ENCODE measurements around the gene TMEM260.

DNA sequence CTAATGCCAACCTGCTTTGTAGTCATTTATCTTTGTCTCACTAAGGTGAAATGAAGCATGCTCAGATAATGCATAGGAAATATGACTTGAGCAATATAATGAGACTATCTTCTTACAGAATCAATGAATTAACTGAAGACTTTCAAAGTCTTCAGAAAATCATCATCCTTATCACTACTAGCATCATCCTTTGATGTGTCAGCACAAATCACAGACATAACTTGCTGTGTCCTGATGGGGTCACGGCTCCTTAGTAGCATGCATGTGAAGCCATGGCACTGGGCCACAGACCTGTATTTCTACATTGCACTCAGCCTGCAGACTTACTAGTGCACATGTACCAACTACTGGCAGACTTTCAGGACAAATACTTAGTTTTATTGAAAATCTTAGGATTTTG lies 18.9 kb downstream of the TMEM260 start:
- TF ChIP-seq, protein P1, sequence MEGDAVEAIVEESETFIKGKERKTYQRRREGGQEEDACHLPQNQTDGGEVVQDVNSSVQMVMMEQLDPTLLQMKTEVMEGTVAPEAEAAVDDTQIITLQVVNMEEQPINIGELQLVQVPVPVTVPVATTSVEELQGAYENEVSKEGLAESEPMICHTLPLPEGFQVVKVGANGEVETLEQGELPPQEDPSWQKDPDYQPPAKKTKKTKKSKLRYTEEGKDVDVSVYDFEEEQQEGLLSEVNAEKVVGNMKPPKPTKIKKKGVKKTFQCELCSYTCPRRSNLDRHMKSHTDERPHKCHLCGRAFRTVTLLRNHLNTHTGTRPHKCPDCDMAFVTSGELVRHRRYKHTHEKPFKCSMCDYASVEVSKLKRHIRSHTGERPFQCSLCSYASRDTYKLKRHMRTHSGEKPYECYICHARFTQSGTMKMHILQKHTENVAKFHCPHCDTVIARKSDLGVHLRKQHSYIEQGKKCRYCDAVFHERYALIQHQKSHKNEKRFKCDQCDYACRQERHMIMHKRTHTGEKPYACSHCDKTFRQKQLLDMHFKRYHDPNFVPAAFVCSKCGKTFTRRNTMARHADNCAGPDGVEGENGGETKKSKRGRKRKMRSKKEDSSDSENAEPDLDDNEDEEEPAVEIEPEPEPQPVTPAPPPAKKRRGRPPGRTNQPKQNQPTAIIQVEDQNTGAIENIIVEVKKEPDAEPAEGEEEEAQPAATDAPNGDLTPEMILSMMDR (IDR thresholded peaks at IDR 0.05): no peak
- TF ChIP-seq POLR2A (IDR thresholded peaks at IDR 0.05): no peak
- TF ChIP-seq EP300 (IDR thresholded peaks at IDR 0.05): no peak
